HepG2 (cell line): ENCODE results near the gene ENKUR. TPM values are rescaled to one million over a fixed set of nuclear protein-coding genes. Genes with fewer than 3 reads are reported as not detected.

Experiments used
- ATAD3A ChIP-seq: sonication (generic); formaldehyde crosslinking; IDR thresholded peaks from 2 replicates; pipeline ENCODE4 v1.4.0; 2020; ENCODE audit warnings: missing genetic modification reagents
- CTCF ChIP-seq: sonication (generic); formaldehyde crosslinking; IDR thresholded peaks from 2 replicates; pipeline ENCODE4 v1.5.0; 2020; ENCODE audit warnings: mild to moderate bottlenecking, missing genetic modification reagents, moderate library complexity
- ELF3 ChIP-seq: IDR thresholded peaks from 2 replicates; pipeline ENCODE4 v1.6.1; 2016; ENCODE audit warnings: missing genetic modification reagents, missing compliant biosample characterization
- EP300 ChIP-seq, 3 experiments: sonication (generic) in 1 of 3; formaldehyde crosslinking in 1 of 3; IDR thresholded peaks; 2 replicates each; pipeline versions ENCODE4 v1.5.1 to v1.6.1; 2011 to 2020; ENCODE audit warnings: low read depth in 2 of 3, low read length in 2 of 3, borderline replicate concordance in 1 of 3, improper control_type of control experiment in 1 of 3, mild to moderate bottlenecking in 1 of 3, missing genetic modification reagents in 1 of 3, moderate library complexity in 1 of 3
- FOSL2 ChIP-seq: sonication (generic); formaldehyde crosslinking; IDR thresholded peaks from 2 replicates; pipeline ENCODE4 v1.4.0; 2020; ENCODE audit warnings: missing genetic modification reagents
- HINFP ChIP-seq: sonication (generic); formaldehyde crosslinking; IDR thresholded peaks from 2 replicates; pipeline ENCODE4 v1.4.0; 2020; ENCODE audit warnings: low read depth, mild to moderate bottlenecking, missing genetic modification reagents
- PBX2 ChIP-seq: IDR thresholded peaks from 2 replicates; pipeline ENCODE4 v1.6.1; 2016; ENCODE audit warnings: control low read depth
- SOX6 ChIP-seq, 2 experiments: fragments of 450-650 bp in 1 of 2; sonication (generic) in 1 of 2; formaldehyde crosslinking in 1 of 2; IDR thresholded peaks; 2 replicates each; pipeline versions ENCODE4 v1.4.0 to v1.6.1; 2017 to 2020; ENCODE audit warnings: antibody characterized with exemption in 1 of 2, mild to moderate bottlenecking in 1 of 2, missing genetic modification reagents in 1 of 2
- SYNCRIP ChIP-seq: fragments of 200-400 bp; formaldehyde crosslinking; IDR thresholded peaks from 2 replicates; pipeline ENCODE4 v1.6.1; 2018; ENCODE audit warnings: mild to moderate bottlenecking, low read depth, low read length; ENCODE audit not compliant: insufficient read depth
- TEAD3 ChIP-seq: optimal IDR thresholded peaks from 2 replicates; pipeline ENCODE3; 2016; ENCODE audit warnings: borderline replicate concordance
- ZBTB34 ChIP-seq: sonication (generic); formaldehyde crosslinking; IDR thresholded peaks from 2 replicates; pipeline ENCODE4 v1.8.0; 2022; ENCODE audit warnings: mild to moderate bottlenecking, missing genetic modification reagents
- ZBTB39 ChIP-seq: sonication (generic); formaldehyde crosslinking; IDR thresholded peaks from 2 replicates; pipeline ENCODE4 v1.5.0; 2020; ENCODE audit warnings: missing genetic modification reagents
- ZNF263 ChIP-seq: sonication (generic); formaldehyde crosslinking; IDR thresholded peaks from 2 replicates; pipeline ENCODE4 v1.4.0; 2020; ENCODE audit warnings: missing genetic modification reagents
- ZNF34 ChIP-seq: sonication (generic); formaldehyde crosslinking; IDR thresholded peaks from 2 replicates; pipeline ENCODE4 v1.4.0; 2020; ENCODE audit warnings: mild to moderate bottlenecking, missing genetic modification reagents, borderline replicate concordance
- ZNF468 ChIP-seq: sonication (generic); formaldehyde crosslinking; IDR thresholded peaks from 2 replicates; pipeline ENCODE4 v1.8.0; 2022; ENCODE audit warnings: mild to moderate bottlenecking, moderate library complexity, missing genetic modification reagents
- ZNF713 ChIP-seq: sonication (generic); formaldehyde crosslinking; IDR thresholded peaks from 2 replicates; pipeline ENCODE4 v1.4.0; 2020; ENCODE audit warnings: mild to moderate bottlenecking, missing genetic modification reagents
- ZNF777 ChIP-seq: sonication (generic); formaldehyde crosslinking; IDR thresholded peaks from 2 replicates; pipeline ENCODE4 v1.4.0; 2020; ENCODE audit warnings: missing genetic modification reagents
- ZNF83 ChIP-seq: sonication (generic); formaldehyde crosslinking; IDR thresholded peaks from 2 replicates; pipeline ENCODE4 v1.4.0; 2020; ENCODE audit warnings: missing genetic modification reagents, mild to moderate bottlenecking, borderline replicate concordance
- ZNF839 ChIP-seq: sonication (generic); formaldehyde crosslinking; IDR thresholded peaks from 2 replicates; pipeline ENCODE4 v1.4.0; 2020; ENCODE audit warnings: missing genetic modification reagents, mild to moderate bottlenecking, borderline replicate concordance
- ZSCAN21 ChIP-seq: sonication (generic); formaldehyde crosslinking; IDR thresholded peaks from 2 replicates; pipeline ENCODE4 v1.8.0; 2022; ENCODE audit warnings: mild to moderate bottlenecking, missing genetic modification reagents, moderate library complexity, borderline replicate concordance
- polyA plus RNA-seq, 8 experiments: library from polyadenylated mRNA; depleted of rRNA in 3 of 8; stranded (reverse) in 7 of 8; unstranded in 1 of 8; fragments of >200 nt; fragmentation: Illumina TruSeq in 4 of 8; extraction: Trizol in 4 of 8; gene quantifications; 2 replicates each; pipeline versions ENCODE4 v1.2.1 to v1.2.3, GENCODE V29; 2011 to 2016; ENCODE audit warnings: low read depth in 4 of 8, missing spikeins in 1 of 8, mixed read lengths in 1 of 8; ENCODE audit not compliant: insufficient read depth in 1 of 8
- total RNA-seq, 5 experiments: library from RNA; depleted of rRNA; stranded (reverse); fragments of >200 nt; fragmentation: Illumina TruSeq; extraction: Trizol; gene quantifications; 2 replicates each; pipeline ENCODE4 v1.2.3, GENCODE V29; 2016; ENCODE audit warnings: low read depth in 1 of 5

ENKUR gene
- total and polyA plus RNA-seq, 2 of the 13 experiments (the other 11 are each of a cell fraction or from before 2014, with no cell fraction given) = 0.15 TPM

- TF ChIP-seq ZBTB39 (CRISPR knock-in tag) (no peak), ZNF713 (no peak), ZSCAN21 (CRISPR knock-in tag) (no peak), TEAD3 (CRISPR knock-in tag) (peak; percentile 45), ZNF777 (no peak), ELF3 (CRISPR knock-in tag) (peak; percentile 41; the same call in 1 of the 2 replicates), SYNCRIP (no peak), ZBTB34 (no peak), CTCF (CRISPR knock-in tag) (0 out of 2 replicates have a peak, but pooled peaks have one; percentile 3), ZNF34 (CRISPR knock-in tag) (no peak), EP300 (IDR thresholded peaks at IDR 0.05; ENCODE audit: low read depth in 2 of 2, low read length in 2 of 2) (peak in 1 of 2 experiments; percentile 27; a peak in 1 of 4 replicates), EP300 (CRISPR knock-in tag; IDR thresholded peaks at IDR 0.05; ENCODE audit: borderline replicate concordance) (no peak), HINFP (CRISPR knock-in tag) (peak; percentile 76; the same call in 1 of the 2 replicates), ATAD3A (no peak), ZNF263 (CRISPR knock-in tag) (peak; percentile 60; the same call in 1 of the 2 replicates), FOSL2 (CRISPR knock-in tag) (peak; percentile 87), ZNF468 (CRISPR knock-in tag) (no peak), SOX6 (IDR thresholded peaks at IDR 0.05) (no peak), SOX6 (CRISPR knock-in tag; IDR thresholded peaks at IDR 0.05) (no peak), ZNF83 (CRISPR knock-in tag) (no peak), ZNF839 (no peak), PBX2 (peak; percentile 67; the same call in 1 of the 2 replicates)
Observed at GRCh38 chr10:24944512-24945255, 71.3 kb downstream of the ENKUR start (continued).
